Thymus (tissue), 11 donors: ENCODE data around the gene SYMPK. TPM values are rescaled to one million over a fixed set of nuclear protein-coding genes. Genes with fewer than 3 reads are reported as not detected.

Experiments used
- DNase-seq, 9 donors: peaks; one replicate each; pipeline ENCODE4 v3.0.0-alpha.2; 2013; ENCODE audit warnings: low spot score in 9 of 9, low read depth in 6 of 9, missing footprints in 1 of 9
- H3K27ac ChIP-seq, 2 donors: one replicate each; pipeline ENCODE4 v1.5.1; 2013; ENCODE audit warnings: control low read depth in 1 of 2, low read depth in 1 of 2, low read length in 1 of 2, mild to moderate bottlenecking in 1 of 2, moderate library complexity in 1 of 2
- H3K27me3 ChIP-seq, 2 donors: one replicate each; pipeline ENCODE4 v1.5.1; 2013; ENCODE audit warnings: low read length in 1 of 2; ENCODE audit not compliant: control insufficient read depth in 2 of 2, insufficient read depth in 1 of 2
- H3K36me3 ChIP-seq, 2 donors: one replicate each; pipeline ENCODE4 v1.5.1; 2013; ENCODE audit warnings: low read length in 1 of 2, mild to moderate bottlenecking in 1 of 2, moderate library complexity in 1 of 2; ENCODE audit not compliant: control insufficient read depth in 2 of 2, insufficient read depth in 2 of 2
- H3K4me1 ChIP-seq, 2 donors: one replicate each; pipeline ENCODE4 v1.5.1; 2013; ENCODE audit warnings: low read length in 2 of 2; ENCODE audit not compliant: control insufficient read depth in 2 of 2, insufficient read depth in 2 of 2
- H3K4me3 ChIP-seq, 2 donors: one replicate each; pipeline ENCODE4 v1.5.1; 2013; ENCODE audit warnings: low read length in 2 of 2, control low read depth in 1 of 2, mild to moderate bottlenecking in 1 of 2
- H3K9me3 ChIP-seq, 2 donors: one replicate each; pipeline ENCODE4 v1.5.1; 2013; ENCODE audit warnings: low read length in 1 of 2, mild to moderate bottlenecking in 1 of 2; ENCODE audit not compliant: control insufficient read depth in 2 of 2, insufficient read depth in 1 of 2
- WGBS: extraction: QIAGEN DNeasy Blood & Tissue Kit; methylation state at CpG from one replicate; pipeline ENCODE4 v1.1.7; 2013; 5-methylcytosine and 5-hydroxymethylcytosine counted together
- polyA plus RNA-seq: library from polyadenylated mRNA; stranded (reverse); fragments of 200-250 nt; gene quantifications from one replicate; pipeline ENCODE4 v1.2.3, GENCODE V29; 2013
- total RNA-seq: library from RNA; stranded (reverse); fragments of 120-200 nt; gene quantifications from one replicate; pipeline ENCODE4 v1.2.4, GENCODE V29; 2013
- donor health status: healthy.

SYMPK gene
- total and polyA plus RNA-seq, 2 donors, result 24.5 to 151 TPM

DNA sequence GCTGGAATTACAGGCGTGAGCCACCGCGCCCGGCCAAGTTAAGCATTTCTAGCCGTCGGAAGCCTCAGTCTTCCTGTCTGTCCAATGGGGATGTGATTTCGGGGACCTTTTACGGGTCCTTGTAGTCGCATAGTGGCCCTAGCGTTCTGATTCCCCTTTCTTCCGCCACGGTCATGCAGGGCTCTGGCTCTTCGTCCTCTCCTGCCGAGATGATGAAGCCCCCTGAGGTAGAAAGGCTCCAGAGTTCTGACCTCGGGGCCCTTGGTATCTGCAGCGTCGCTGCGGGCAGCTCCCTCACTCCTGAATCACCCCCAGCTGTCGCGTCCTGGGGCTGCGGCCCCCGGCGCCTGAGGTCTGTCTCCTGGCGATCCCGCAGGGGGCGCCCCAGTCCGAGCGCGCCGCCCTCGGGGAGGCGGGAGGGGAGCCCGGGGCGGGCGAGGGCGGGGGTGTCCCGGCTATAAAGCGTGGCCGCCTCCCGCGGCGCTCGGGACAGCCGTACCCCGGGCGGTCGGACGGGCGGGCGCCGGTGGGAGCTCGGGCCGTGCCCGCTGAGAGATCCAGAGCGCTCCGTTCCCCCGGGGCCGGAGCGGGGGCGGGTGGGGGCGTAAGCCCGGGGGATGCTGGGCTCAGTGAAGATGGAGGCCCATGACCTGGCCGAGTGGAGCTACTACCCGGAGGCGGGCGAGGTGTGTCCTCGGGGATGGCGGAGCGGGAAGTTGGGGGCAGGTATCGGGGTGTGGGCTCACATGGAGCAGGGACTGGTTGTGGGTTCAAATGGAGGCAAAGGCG, 1.1 kb upstream of the SYMPK start, which contains the start of gene FOXA3:
FOXA3 (plus strand) TSS at position 487 of the 789 bp plus-strand sequence; CDS start at position 618, 131 bp downstream.
- H3K27ac ChIP-seq, result no peak within 1 kb of the TSS

DNA sequence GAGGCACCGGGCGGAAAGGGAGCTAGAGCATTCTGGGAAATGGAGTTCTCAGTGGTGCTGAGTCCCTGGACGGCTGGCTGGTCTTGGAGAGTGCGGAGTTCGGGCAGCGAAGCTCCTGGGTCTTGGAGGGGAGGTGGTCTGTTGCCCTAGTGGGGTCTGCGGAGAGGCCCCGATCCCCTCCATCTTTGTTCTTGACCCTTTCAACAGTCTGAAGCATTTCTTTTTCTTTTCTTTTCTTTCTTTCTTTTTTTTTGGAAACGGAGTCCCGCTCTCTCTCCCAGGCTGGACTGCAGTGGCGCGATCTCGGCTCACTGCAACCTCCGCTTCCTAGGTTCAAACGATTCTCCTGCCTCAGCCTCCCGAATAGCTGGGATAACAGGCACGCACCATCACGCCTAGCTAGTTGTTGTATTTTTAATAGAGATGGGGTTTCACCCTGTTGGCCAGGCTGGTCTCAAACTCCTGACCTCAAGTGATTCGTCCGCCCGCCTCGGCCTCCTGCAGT, 440 bp upstream of the SYMPK start:
- H3K27ac ChIP-seq, result no peak overlapping the region
- no peaks in the 10 kb centered on the region for H3K9me3 ChIP-seq
- peaks cover 0 to 12% of the 10 kb centered on the region in 2 donors for H3K4me1 ChIP-seq
- H3K4me3 ChIP-seq, result peak overlapping the region; percentile 34 to 66
- 5% methylated on average over 22 of the region's 22 CpGs for WGBS
- H3K36me3 ChIP-seq, result peaks cover 11 to 18% of the 10 kb centered on the region in 2 donors
- H3K27me3 ChIP-seq, result peaks cover 28 to 42% of the 10 kb centered on the region in 2 donors
- no peak for DNase-seq

More for the DNA sequence above, 1.1 kb upstream of the SYMPK start, which contains the start of gene FOXA3:
- Histone ChIP-seq H3K4me1 (peaks cover 0 to 12% of the 10 kb centered on the region in 2 donors), H3K4me3 (peak within 1 kb of the TSS; percentile 34 to 66), H3K9me3 (no peaks in the 10 kb centered on the region), H3K36me3 (peaks cover 8 to 13% of the 10 kb centered on the region in 2 donors), H3K27me3 (peaks cover 28 to 45% of the 10 kb centered on the region in 2 donors)
- peak in 2 of 9 donors; percentile 28 to 41 for DNase-seq
- WGBS, result 5% methylated on average over 71 of the region's 71 CpGs

DNA sequence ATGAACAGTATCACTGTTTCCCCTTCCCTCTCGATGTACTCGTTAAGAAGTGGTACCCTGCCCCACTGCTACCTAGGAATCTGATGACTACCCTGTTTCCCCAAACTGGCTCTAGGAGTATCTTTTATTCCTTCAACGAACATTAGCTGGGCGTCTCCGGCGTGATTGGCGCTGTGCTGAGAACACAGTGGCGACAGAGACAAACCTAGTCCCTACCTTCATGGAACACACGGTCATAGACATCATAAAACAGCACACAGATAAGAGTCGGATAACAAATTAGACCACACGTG, 730 bp downstream of the SYMPK start:
- Histone ChIP-seq H3K27me3 (peaks cover 28 to 40% of the 10 kb centered on the region in 2 donors), H3K36me3 (peaks cover 18 to 22% of the 10 kb centered on the region in 2 donors), H3K4me3 (peak overlapping the region; percentile 66 to 86), H3K27ac (peak overlapping the region; percentile 94 to 96), H3K9me3 (no peaks in the 10 kb centered on the region), H3K4me1 (peaks cover 0 to 12% of the 10 kb centered on the region in 2 donors)
- DNase-seq, result no peak
- WGBS, result under 1% methylated on average over 11 of the region's 11 CpGs

DNA sequence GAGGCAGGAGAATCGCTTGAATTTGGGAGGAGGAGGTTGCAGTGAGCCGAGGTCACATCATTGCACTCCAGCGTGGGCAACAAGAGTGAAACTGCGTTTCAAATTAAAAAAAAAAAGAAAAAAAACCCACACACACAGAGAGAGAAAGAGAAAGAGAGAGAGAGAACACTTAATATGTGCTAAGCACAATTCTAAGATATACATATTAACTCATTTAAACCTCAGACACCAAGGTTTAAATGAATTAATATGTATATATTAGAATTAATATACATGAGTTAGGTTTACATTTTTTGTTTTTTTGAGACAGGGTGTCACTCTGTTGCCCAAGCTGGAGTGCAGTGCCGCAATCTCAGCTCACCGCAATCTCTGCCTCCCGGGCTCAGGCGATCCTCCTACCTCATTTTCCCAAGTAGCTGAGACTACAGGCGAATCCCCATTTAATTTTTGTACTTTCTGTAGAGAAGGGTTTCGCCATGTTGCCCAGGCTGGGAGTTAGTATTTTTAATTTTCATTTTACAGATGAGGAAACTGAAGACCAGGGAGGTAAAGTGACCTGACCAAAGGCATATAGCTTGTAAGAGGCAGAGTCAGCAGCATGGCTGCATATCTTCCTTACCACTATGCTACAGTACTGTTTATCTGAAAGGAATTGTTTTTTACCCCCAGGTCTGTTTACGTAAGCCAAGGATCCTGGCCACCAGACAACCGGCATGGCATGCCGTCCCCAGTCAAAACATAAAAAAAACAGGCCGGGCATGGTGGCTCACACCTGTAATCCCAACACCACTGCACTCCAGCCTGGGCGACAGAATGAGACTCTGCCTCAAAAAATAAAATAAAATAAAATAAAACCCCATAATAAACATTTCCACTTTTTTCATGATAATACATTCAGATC, 2.3 kb downstream of the SYMPK start:
- no peak overlapping the region for H3K4me3 ChIP-seq
- peaks cover 0 to 12% of the 10 kb centered on the region in 2 donors for H3K4me1 ChIP-seq

DNA sequence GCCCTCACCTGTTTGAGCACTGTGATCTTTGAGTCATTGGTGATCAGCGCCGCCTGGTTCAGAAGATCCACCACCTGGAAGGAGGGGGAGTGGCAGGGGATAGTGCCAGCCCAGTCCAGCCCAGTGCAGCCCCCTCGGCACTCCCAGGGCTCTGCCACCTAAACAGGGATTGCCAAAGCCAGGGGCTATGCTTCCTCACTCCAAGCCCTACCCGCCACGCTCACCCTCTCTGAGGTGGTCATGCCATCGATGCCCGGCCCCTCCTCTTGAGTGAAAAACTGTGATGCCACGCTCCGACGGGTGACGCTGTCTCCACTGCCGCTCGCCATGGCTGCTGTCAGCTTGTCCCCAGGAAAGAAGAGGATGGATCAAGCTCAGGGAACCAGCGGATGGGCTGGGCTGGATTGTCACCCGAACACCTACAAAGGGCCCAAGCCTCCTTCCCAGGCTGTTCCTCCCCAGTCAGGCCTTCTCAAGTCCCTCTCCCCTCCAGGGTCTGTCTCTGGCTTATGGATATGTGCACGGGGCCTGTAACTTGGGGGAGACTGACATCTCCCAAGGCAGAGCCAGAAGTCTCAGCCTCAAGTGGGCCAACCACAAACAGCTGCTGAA, 8.7 kb downstream of the SYMPK start:
- no peak for DNase-seq

More for the DNA sequence above, 2.3 kb downstream of the SYMPK start:
- DNase-seq, result no peak
- peaks cover 18 to 24% of the 10 kb centered on the region in 2 donors for H3K27me3 ChIP-seq
- no peaks in the 10 kb centered on the region for H3K9me3 ChIP-seq
- WGBS, result 98% methylated on average over 15 of the region's 15 CpGs
- peaks cover 18 to 28% of the 10 kb centered on the region in 2 donors for H3K36me3 ChIP-seq
- H3K27ac ChIP-seq, result no peak overlapping the region

DNA sequence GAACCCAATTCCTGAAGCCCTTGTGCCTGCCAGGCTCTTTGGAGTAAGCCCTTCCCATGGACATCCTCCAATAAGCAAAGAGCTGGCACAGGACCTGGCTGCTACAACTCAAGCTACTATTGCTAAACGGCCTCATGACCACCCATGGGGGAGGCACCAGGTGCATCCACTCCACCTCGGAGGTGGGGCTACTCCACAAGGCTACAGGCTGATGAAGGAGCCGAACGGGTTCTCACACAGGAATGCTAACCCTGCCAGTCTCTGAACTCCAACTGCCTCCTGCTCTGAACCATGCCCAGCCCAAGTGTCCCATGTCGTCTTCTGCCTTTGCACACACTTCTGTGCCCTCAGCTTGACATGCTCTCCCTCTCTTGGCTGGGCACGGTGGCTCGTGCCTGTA, 10.0 kb downstream of the SYMPK start:
- Histone ChIP-seq H3K27ac (no peak overlapping the region), H3K4me3 (no peak overlapping the region), H3K27me3 (no peaks in the 10 kb centered on the region), H3K4me1 (no peaks in the 10 kb centered on the region), H3K36me3 (peaks cover 66 to 68% of the 10 kb centered on the region in 2 donors), H3K9me3 (no peaks in the 10 kb centered on the region)
- DNase-seq, result no peak
- 95% methylated on average over 7 of the region's 7 CpGs for WGBS

More for the DNA sequence above, 8.7 kb downstream of the SYMPK start:
- H3K27me3 ChIP-seq, result no peaks in the 10 kb centered on the region
- H3K27ac ChIP-seq, result no peak overlapping the region
- 98% methylated on average over 16 of the region's 16 CpGs for WGBS
- H3K9me3 ChIP-seq, result no peaks in the 10 kb centered on the region
- H3K36me3 ChIP-seq, result peaks cover 64 to 66% of the 10 kb centered on the region in 2 donors
- no peak overlapping the region for H3K4me3 ChIP-seq
- no peaks in the 10 kb centered on the region for H3K4me1 ChIP-seq

DNA sequence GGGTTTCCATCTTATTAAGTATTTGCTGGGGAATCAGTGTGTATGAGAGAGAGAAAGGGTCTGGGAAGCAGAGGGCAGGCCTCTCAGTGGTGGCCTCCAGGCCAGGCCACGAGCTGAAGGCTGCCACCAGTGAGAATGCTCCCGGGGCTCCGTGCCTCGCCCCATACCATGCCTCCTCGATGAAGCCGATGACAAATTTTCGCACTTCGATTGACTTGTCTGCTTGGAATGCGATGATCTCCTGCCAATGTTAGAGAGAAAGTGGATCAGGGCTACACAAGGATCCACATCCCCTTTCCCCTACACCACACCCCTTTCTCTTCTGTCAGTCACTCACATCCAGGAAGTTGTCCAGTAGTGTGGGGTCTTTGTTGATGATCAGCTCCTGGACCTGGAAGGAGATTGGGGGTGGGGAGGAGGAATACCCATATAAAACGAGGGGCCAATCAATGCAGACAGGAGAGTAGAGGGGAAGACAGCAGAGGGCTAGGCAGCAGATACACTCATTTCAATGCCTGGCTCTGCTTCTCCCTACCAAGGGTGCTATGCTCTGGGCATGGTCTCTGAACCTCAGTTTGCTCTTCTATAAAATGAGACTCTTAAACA, 10.7 kb downstream of the SYMPK start:
- H3K27ac ChIP-seq, result no peak overlapping the region
- H3K4me3 ChIP-seq, result no peak overlapping the region
- H3K27me3 ChIP-seq, result no peaks in the 10 kb centered on the region
- no peak for DNase-seq
- no peaks in the 10 kb centered on the region for H3K4me1 ChIP-seq
- no peaks in the 10 kb centered on the region for H3K9me3 ChIP-seq
- 93% methylated on average over 10 of the region's 10 CpGs for WGBS
- peaks cover 72 to 74% of the 10 kb centered on the region in 2 donors for H3K36me3 ChIP-seq

DNA sequence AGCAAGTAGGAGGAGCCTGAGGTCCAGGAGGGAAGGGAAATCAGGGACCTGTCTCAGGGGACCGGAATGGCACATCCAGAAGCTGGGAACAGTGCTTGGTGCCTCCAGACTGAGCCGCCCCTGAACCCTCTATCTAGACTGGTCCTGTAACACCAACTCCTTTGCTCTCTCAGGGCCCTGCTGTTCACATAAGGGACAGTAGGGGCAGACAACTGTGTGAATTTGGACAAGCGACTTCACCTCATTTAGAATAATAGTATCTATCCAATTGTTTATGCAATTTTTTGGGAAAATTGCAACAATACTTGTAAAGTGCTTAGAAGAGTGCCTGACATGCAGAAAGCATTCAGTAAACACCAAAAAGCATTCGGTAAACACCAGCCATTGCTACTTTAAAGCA, 14.0 kb downstream of the SYMPK start:
- Histone ChIP-seq H3K36me3 (peaks cover 82 to 84% of the 10 kb centered on the region in 2 donors), H3K9me3 (no peaks in the 10 kb centered on the region)
- 97% methylated on average over 4 of the region's 4 CpGs for WGBS

More for the DNA sequence above, 14.0 kb downstream of the SYMPK start:
- Histone ChIP-seq H3K27me3 (no peaks in the 10 kb centered on the region), H3K4me3 (no peak overlapping the region), H3K27ac (no peak overlapping the region), H3K4me1 (no peaks in the 10 kb centered on the region)
- DNase-seq, result no peak
